ENCODE results near the gene DNMT3A. TPM values are rescaled to one million over a fixed set of nuclear protein-coding genes. Genes with fewer than 3 reads are reported as not detected.
A peak's percentile ranks its signal among the peaks of the same experiment; 100 is the strongest.

DNMT3A gene
- total RNA-seq, 1 donor from 2014 or later = 113 TPM

- no peak for DNase-seq (ENCODE audit: low read depth, low spot score)
- Mint-ChIP-seq H3K27ac (ENCODE audit: unreplicated experiment) (no peak overlapping the region), H3K27me3 (ENCODE audit: low read depth) (peaks cover 5% of the 10 kb centered on the region), H3K4me1 (peaks cover 37% of the 10 kb centered on the region), H3K9me3 (no peaks in the 10 kb centered on the region), H3K4me3 (no peak overlapping the region), H3K36me3 (ENCODE audit: low read depth) (no peaks in the 10 kb centered on the region)
- TF ChIP-seq CTCF (conservative IDR thresholded peaks at IDR 0.05) = no peak
These were observed 151.2 kb downstream of the DNMT3A start for GRCh38 chr2:25190536-25190935.

- no peaks in the 10 kb centered on the region for H3K9me3 Mint-ChIP-seq
- no peak for DNase-seq (ENCODE audit: low read depth, low spot score)
- H3K4me1 Mint-ChIP-seq = peaks cover 34% of the 10 kb centered on the region
- no peak overlapping the region for H3K4me3 Mint-ChIP-seq
- TF ChIP-seq CTCF (conservative IDR thresholded peaks at IDR 0.05) = no peak
- H3K36me3 Mint-ChIP-seq (ENCODE audit: low read depth) = no peaks in the 10 kb centered on the region
- H3K27ac Mint-ChIP-seq (ENCODE audit: unreplicated experiment) = no peak overlapping the region
- peaks cover 8% of the 10 kb centered on the region for H3K27me3 Mint-ChIP-seq (ENCODE audit: low read depth)
These were observed 153.3 kb downstream of the DNMT3A start for GRCh38 chr2:25188405-25188804.

DNA sequence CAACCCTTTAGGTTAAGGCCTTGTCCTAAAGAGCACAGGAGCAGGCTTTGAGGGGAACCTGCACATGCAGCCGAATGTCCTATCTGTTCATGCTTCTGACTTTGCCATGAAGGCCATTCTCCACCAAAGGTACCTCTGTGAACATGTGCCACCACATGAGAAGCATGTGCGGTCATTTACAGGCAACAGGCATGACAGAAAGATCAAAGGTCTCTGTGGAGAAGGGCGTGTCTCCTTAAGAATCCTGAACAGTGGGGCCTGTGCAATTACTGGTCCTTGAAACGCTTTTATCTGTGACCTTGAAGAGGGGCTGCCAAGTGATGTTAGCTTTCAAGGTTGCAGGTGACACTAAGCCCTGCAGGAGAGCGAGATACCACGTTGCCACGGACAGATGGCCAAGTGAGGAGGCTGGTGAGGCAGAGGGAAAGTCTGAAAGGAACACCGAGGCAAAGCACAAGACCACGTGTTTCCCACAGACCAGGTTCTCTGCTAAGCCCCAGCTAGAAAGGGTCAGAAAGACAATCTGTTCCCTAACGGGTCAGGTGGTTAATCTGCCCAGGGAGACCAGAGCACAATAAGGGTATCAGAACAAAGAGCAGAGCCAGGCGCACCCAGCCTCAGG is 153.9 kb downstream of the DNMT3A start:
- no peak for TF ChIP-seq CTCF (conservative IDR thresholded peaks at IDR 0.05)
- H3K36me3 Mint-ChIP-seq (ENCODE audit: low read depth) = no peaks in the 10 kb centered on the region
- H3K9me3 Mint-ChIP-seq = no peaks in the 10 kb centered on the region
- H3K4me1 Mint-ChIP-seq = peaks cover 34% of the 10 kb centered on the region
- no peak overlapping the region for H3K27ac Mint-ChIP-seq (ENCODE audit: unreplicated experiment)
- no peak overlapping the region for H3K4me3 Mint-ChIP-seq
- peaks cover 8% of the 10 kb centered on the region for H3K27me3 Mint-ChIP-seq (ENCODE audit: low read depth)
- DNase-seq (ENCODE audit: low read depth, low spot score) = no peak

DNA sequence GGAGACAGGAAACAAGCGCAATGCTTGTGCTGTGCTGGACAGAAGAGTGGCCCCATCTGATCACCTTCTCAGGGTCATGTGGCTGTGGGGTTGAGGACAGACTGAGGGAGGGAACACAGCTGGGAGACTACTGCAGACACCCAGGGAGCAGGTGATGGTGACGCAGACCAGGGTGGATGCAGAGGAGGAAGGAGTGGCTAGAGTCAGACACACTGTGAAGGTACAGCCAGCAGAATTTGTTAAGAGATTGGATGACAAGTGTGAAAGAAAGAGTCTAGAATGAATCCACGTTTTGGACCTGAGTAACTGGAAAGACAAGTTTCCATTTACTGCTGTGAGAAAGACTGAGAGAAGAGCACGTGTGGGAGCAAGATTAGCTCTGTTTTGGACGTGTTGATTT is 157.5 kb downstream of the DNMT3A start:
- Mint-ChIP-seq H3K36me3 (ENCODE audit: low read depth) (no peaks in the 10 kb centered on the region), H3K9me3 (peaks cover 5% of the 10 kb centered on the region), H3K4me3 (no peak overlapping the region), H3K27ac (ENCODE audit: unreplicated experiment) (no peak overlapping the region), H3K27me3 (ENCODE audit: low read depth) (peaks cover 8% of the 10 kb centered on the region), H3K4me1 (peaks cover 7% of the 10 kb centered on the region)
- no peak for TF ChIP-seq CTCF (conservative IDR thresholded peaks at IDR 0.05)
- DNase-seq (ENCODE audit: low read depth, low spot score) = no peak

DNA sequence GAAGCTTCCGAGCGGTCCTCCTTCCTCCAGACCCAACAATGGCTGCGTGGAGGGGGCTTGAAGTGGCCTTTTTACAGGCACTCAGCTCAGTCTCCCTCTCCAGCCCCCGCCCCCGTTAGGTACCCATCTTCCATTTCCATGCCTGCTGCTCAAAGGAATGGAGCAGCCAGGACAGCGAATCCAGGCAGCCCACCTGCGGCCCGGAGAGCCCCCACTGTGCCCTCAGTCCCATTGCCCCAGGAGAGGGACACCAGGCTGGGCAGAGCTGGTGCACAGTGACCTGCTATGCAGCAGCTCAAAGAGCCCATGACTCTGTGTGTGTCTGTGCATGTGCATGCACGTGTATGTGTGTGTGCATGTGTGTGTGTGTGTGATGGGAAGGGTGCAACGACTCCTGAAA is 162.7 kb downstream of the DNMT3A start:
- Mint-ChIP-seq H3K4me3 (no peak overlapping the region), H3K27ac (ENCODE audit: unreplicated experiment) (no peak overlapping the region), H3K36me3 (ENCODE audit: low read depth) (no peaks in the 10 kb centered on the region), H3K27me3 (ENCODE audit: low read depth) (peaks cover 25% of the 10 kb centered on the region), H3K4me1 (peaks cover 33% of the 10 kb centered on the region), H3K9me3 (peaks cover 5% of the 10 kb centered on the region)
- DNase-seq (ENCODE audit: low read depth, low spot score) = no peak
- TF ChIP-seq CTCF (conservative IDR thresholded peaks at IDR 0.05) = no peak

Small RNA genes within 50 kb of the gene (microRNA-seq; reads per million reads assigned to microRNA genes)
- gene MIR1301 = 1,081 reads per million, percentile 82 among the genes with 10 or more reads in this experiment

Other genes with a start within 250 kb of the DNMT3A start
- gene POMC, start 173.3 kb downstream of the DNMT3A start, total RNA-seq = 0.39 and 0.54 TPM in 2 replicates